Activated naive CD4-positive, alpha-beta T cell treated with anti-CD3 and anti-CD28 coated beads, Interleukin-2, amount 10 ng/mL, durations not matched to agents 7 days and 5 days (primary cell): ENCODE results near the gene PBX1.

ENCODE experiments used
- CTCF ChIA-PET: fragments of 350-600 bp; sonication (Branson Sonifier 250); formaldehyde crosslinking; loops from one replicate; lab custom pipeline; 2021; ENCODE audit warnings: antibody characterized with exemption; lab: Charles Lee
- DNase-seq: peaks from one replicate; pipeline ENCODE4 v3.0.0-alpha.2; 2020
- H3K27ac Mint-ChIP-seq: one replicate; pipeline ENCODE4 v1.8.0; 2021; ENCODE audit warnings: mild to moderate bottlenecking, moderate library complexity, mixed read lengths
- H3K27me3 Mint-ChIP-seq: one replicate; pipeline ENCODE4 v1.8.0; 2021; ENCODE audit warnings: mild to moderate bottlenecking, mixed read lengths
- H3K36me3 Mint-ChIP-seq: one replicate; pipeline ENCODE4 v1.8.0; 2021; ENCODE audit warnings: mixed read lengths
- H3K4me1 Mint-ChIP-seq: one replicate; pipeline ENCODE4 v1.8.0; 2021; ENCODE audit warnings: mixed read lengths
- H3K4me3 Mint-ChIP-seq: one replicate; pipeline ENCODE4 v1.8.0; 2021; ENCODE audit warnings: mild to moderate bottlenecking, moderate library complexity, mixed read lengths
- H3K9me3 Mint-ChIP-seq: one replicate; pipeline ENCODE4 v1.8.0; 2021; ENCODE audit warnings: mixed read lengths

Gene PBX1

GRCh38 chr1:164774819-164775654 lies 216.1 kb downstream of the PBX1 start:
- Mint-ChIP-seq H3K4me3 (no peak overlapping the region), H3K27ac (no peak overlapping the region), H3K4me1 (no peaks in the 10 kb centered on the region), H3K9me3 (no peaks in the 10 kb centered on the region), H3K36me3 (no peaks in the 10 kb centered on the region), H3K27me3 (no peaks in the 10 kb centered on the region)
- DNase-seq: no peak
- CTCF ChIA-PET: no interaction called here

GRCh38 chr1:164777518-164777917 lies 218.5 kb downstream of the PBX1 start:
- Mint-ChIP-seq H3K27me3 (no peaks in the 10 kb centered on the region), H3K36me3 (no peaks in the 10 kb centered on the region), H3K4me1 (no peaks in the 10 kb centered on the region), H3K27ac (no peak overlapping the region), H3K9me3 (no peaks in the 10 kb centered on the region), H3K4me3 (no peak overlapping the region)
- CTCF ChIA-PET: no interaction called here
- DNase-seq: no peak

DNA sequence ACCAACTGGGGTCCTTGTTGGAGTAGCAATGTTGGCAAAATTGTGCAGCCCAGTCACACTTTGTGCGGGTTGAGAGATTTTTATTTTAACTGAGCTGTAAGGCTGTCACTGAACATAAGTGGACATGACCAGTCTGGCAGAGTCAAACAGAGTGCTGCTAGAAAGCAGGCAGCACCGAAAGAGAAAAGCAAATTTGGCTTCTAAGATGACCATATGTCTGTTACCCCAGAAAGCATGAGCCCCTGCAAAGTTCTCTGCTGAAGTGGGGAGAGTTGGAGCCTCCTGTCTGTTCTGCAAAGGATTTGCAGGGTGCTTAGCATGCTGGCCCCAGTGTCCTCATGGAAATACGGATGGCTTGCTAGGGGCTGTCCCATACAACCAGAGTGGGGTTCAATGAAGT lies 220.4 kb downstream of the PBX1 start:
- H3K27ac Mint-ChIP-seq: no peak overlapping the region
- no peaks in the 10 kb centered on the region for H3K36me3 Mint-ChIP-seq
- H3K4me3 Mint-ChIP-seq: no peak overlapping the region
- DNase-seq: no peak
- H3K9me3 Mint-ChIP-seq: no peaks in the 10 kb centered on the region
- H3K4me1 Mint-ChIP-seq: no peaks in the 10 kb centered on the region
- no peaks in the 10 kb centered on the region for H3K27me3 Mint-ChIP-seq
- CTCF ChIA-PET: interaction anchor here (1.5 kb wide), 1 partner anchor 8 kb away, joined by 7 read pairs; no protein-coding TSS in a partner anchor

DNA sequence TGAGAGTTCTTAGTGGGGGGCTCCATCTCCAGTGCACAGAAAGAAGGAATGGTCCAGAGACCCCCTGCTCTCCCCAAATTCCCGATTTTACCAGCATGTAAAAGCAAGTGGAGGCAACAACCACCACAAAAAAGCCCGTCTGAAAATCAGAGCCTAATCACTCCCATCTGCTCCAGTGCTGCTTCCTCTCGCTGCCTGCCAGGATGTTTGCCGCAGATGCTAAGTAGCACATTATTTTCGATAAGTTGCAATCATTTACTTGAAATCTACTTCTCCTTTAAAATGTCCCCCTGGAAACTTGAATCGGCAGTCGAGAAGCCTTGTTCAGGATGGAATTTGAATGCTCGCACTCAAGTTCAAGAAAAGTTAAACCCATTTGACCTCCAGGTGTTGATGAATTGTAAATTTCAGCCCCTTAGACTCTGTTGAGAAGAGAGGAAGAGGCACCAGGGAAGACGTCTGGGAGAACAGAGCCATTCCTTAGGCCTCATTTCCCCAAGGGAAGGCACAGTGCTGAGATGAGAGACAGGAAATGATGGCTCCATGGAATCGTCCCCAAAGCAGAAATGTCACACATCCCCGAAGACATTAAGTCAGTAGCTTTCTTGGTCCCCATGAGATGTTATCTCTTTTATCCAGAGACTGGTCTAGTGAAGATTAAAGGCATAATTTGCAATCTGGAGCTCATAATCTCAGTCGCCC lies 221.3 kb downstream of the PBX1 start:
- Mint-ChIP-seq H3K27me3 (no peaks in the 10 kb centered on the region), H3K9me3 (no peaks in the 10 kb centered on the region), H3K27ac (no peak overlapping the region), H3K4me3 (no peak overlapping the region), H3K36me3 (no peaks in the 10 kb centered on the region), H3K4me1 (no peaks in the 10 kb centered on the region)
- CTCF ChIA-PET: no interaction called here
- no peak for DNase-seq

DNA sequence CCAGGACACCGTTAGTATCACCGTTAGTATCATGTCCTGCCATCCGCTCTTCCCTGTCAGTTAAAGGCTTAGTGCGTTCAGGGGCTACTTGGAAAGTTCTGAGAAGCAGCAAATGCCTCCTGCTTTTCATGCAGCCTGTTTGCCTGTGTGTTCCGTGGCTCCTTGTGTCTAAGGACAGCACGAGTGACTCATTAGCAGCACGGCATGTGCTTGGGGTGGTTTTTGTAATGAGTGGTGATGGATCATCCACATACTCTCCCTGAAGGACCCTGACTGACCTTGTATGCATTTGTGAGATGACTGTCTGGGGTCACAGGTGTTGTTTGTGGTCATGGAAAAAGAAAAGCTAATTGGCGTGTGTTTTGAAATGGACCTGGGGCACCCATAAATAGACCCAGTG lies 221.9 kb downstream of the PBX1 start:
- CTCF ChIA-PET: no interaction called here
- Mint-ChIP-seq H3K4me1 (no peaks in the 10 kb centered on the region), H3K4me3 (no peak overlapping the region), H3K9me3 (no peaks in the 10 kb centered on the region), H3K27me3 (no peaks in the 10 kb centered on the region), H3K36me3 (no peaks in the 10 kb centered on the region), H3K27ac (no peak overlapping the region)
- DNase-seq: no peak

DNA sequence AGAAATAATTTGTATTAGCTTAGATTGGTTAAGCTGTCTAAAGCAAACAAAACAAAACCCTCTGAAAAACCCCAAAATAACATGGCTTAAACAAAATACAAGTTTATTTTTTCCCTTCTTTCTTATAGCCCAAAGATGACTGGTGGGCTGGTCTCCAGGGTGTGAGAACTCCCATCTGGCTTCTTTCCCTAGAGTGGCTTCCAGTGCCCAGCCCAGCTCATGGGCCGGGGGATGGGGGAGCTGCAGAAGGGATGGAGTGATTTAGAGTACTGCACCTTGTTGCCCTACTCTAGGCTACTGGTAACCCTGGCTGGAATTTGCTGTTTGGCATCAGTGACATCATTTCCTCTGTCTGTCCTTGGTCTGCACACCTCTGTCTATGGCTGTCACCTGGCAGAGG lies 223.0 kb downstream of the PBX1 start:
- no peaks in the 10 kb centered on the region for H3K4me1 Mint-ChIP-seq
- CTCF ChIA-PET: no interaction called here

DNA sequence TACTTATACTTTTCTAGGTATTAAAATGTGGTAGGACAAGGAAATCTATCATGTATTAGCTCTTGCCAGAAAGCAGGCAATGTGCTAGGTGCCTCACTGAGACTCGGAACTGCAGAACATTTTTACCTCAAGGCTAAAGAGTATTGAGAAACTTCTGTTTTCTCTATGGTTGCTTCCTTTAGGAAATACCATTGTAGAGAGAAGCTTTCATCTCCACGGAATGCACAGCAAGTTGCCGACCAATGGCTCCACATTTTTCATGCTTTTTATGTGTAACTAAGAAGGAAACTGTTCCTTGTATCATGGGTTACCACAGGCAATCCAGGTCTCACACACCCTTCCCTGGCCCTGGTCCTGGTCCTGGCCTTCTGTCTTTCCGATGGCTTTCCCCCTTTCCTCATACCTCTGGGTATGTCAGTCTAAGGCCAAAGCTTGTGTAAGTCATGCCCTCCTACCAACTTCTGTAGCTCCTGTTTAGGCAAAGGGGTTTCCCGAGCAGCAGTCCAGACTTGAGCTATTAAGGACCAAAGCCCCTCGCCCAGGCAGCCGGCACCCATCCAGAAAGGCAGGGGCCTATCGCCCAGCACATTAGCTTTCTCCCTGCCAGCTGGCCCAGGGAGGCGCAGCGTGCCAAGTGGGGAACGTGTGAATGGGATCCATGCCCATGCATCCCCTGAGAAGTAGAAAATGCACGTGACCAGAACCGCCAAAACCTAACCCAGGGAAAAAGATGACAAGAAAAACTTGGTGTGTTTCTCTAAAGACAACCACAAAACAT lies 225.0 kb downstream of the PBX1 start:
- CTCF ChIA-PET: interaction anchor here (0.7 kb wide), 1 partner anchor 1255 kb away, joined by 3 read pairs; no protein-coding TSS in a partner anchor
- Mint-ChIP-seq H3K4me1 (no peaks in the 10 kb centered on the region), H3K9me3 (no peaks in the 10 kb centered on the region), H3K4me3 (no peak overlapping the region), H3K36me3 (no peaks in the 10 kb centered on the region), H3K27ac (no peak overlapping the region), H3K27me3 (peaks cover 5% of the 10 kb centered on the region)
- no peak for DNase-seq

More for the DNA sequence above, 223.0 kb downstream of the PBX1 start:
- Mint-ChIP-seq H3K36me3 (no peaks in the 10 kb centered on the region), H3K4me3 (no peak overlapping the region), H3K27me3 (no peaks in the 10 kb centered on the region), H3K27ac (no peak overlapping the region), H3K9me3 (no peaks in the 10 kb centered on the region)
- no peak for DNase-seq

- no peaks in the 10 kb centered on the region for H3K36me3 Mint-ChIP-seq
- H3K9me3 Mint-ChIP-seq: no peaks in the 10 kb centered on the region
- H3K27me3 Mint-ChIP-seq: peaks cover 5% of the 10 kb centered on the region
- H3K4me1 Mint-ChIP-seq: no peaks in the 10 kb centered on the region
- no peak overlapping the region for H3K4me3 Mint-ChIP-seq
- DNase-seq: no peak
- no peak overlapping the region for H3K27ac Mint-ChIP-seq
- CTCF ChIA-PET: no interaction called here
Measured at GRCh38 chr1:164784960-164785359, 226.0 kb downstream of the PBX1 start.

- no peak overlapping the region for H3K27ac Mint-ChIP-seq
- H3K9me3 Mint-ChIP-seq: no peaks in the 10 kb centered on the region
- no peaks in the 10 kb centered on the region for H3K36me3 Mint-ChIP-seq
- no peaks in the 10 kb centered on the region for H3K4me1 Mint-ChIP-seq
- H3K27me3 Mint-ChIP-seq: peaks cover 5% of the 10 kb centered on the region
- no peak overlapping the region for H3K4me3 Mint-ChIP-seq
- DNase-seq: no peak
- CTCF ChIA-PET: interaction anchor here (0.8 to 0.9 kb wide), 2 partner anchors 14 to 41 kb away, joined by 3 read pairs; no protein-coding TSS in a partner anchor
Measured at GRCh38 chr1:164785841-164786534, 227.0 kb downstream of the PBX1 start.

- CTCF ChIA-PET: interaction anchor here (0.7 to 1.9 kb wide), 12 partner anchors 8 to 1377 kb away, joined by 3 to 9 read pairs (median 4); no protein-coding TSS in a partner anchor
- no peaks in the 10 kb centered on the region for H3K4me1 Mint-ChIP-seq
- no peaks in the 10 kb centered on the region for H3K9me3 Mint-ChIP-seq
- peak; percentile 66 for DNase-seq
- H3K27ac Mint-ChIP-seq: no peak overlapping the region
- no peak overlapping the region for H3K4me3 Mint-ChIP-seq
- no peaks in the 10 kb centered on the region for H3K36me3 Mint-ChIP-seq
- H3K27me3 Mint-ChIP-seq: peaks cover 5% of the 10 kb centered on the region
Measured at GRCh38 chr1:164786980-164787833, 228.2 kb downstream of the PBX1 start.

DNA sequence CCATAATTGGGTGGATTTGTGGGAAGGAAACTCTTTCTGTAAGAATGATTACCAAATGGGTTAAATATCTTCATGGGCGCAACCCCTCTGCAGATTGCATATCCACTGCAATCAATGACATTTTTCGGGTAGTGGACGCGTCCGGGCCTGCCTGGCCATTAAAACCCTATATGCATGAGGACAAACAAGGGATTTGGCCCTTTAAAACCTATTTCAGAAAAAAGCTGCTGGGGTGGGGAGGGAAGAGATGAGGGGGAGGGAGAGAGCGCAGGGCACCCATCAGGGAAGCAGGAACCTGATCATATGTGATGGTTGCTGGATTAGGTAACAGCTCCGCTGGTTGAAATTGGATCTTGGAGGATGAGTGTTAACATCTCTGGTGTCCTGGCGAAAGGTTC lies 228.8 kb downstream of the PBX1 start:
- H3K4me1 Mint-ChIP-seq: no peaks in the 10 kb centered on the region
- H3K27ac Mint-ChIP-seq: no peak overlapping the region
- H3K27me3 Mint-ChIP-seq: peaks cover 5% of the 10 kb centered on the region
- no peaks in the 10 kb centered on the region for H3K36me3 Mint-ChIP-seq
- CTCF ChIA-PET: interaction anchor here (1.2 to 1.9 kb wide), 7 partner anchors 8 to 1377 kb away, joined by 3 to 9 read pairs (median 5); no protein-coding TSS in a partner anchor
- H3K9me3 Mint-ChIP-seq: no peaks in the 10 kb centered on the region
- no peak for DNase-seq
- H3K4me3 Mint-ChIP-seq: no peak overlapping the region

DNA sequence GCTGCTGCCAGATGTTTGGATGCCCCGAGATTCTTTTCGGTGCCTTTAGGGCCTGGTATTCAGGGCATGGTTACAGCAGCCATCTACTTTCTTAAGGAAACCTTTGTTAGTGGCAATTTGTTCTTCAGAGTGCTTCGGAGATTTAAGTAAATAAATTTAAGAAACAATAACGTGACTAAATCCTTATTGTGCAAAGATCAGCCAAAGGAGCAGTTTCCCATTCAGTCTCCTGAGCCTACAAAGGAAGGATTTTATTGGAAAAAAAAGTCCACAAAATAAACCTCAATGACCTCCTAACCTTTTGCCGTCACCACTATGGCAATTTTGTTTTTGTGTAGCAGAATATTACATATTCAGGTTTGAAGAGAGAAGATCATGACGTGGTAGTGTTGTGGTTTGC lies 231.1 kb downstream of the PBX1 start:
- Mint-ChIP-seq H3K4me1 (no peaks in the 10 kb centered on the region), H3K27ac (no peak overlapping the region), H3K9me3 (no peaks in the 10 kb centered on the region), H3K4me3 (no peak overlapping the region), H3K36me3 (no peaks in the 10 kb centered on the region), H3K27me3 (peaks cover 5% of the 10 kb centered on the region)
- CTCF ChIA-PET: no interaction called here
- no peak for DNase-seq

DNA sequence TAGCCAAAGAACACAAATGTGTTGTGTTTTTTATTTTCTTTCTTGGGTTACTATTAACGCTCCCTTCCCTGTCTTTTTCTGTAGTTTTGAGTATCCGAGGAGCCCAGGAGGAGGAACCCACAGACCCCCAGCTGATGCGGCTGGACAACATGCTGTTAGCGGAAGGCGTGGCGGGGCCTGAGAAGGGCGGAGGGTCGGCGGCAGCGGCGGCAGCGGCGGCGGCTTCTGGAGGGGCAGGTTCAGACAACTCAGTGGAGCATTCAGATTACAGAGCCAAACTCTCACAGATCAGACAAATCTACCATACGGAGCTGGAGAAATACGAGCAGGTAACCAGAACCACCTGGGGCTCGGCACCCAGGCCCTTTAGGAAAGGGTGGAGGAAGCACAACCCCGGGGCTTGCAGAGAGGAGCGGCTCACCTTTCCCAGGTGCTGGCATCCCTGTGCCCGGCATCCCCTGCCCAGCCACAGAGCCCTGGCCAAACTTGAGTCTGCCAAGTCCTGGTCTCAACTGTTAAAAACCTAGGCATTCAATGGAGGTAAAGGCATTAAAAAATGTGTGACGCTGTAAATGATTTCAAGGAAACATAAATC lies 233.5 kb downstream of the PBX1 start:
- H3K4me3 Mint-ChIP-seq: no peak overlapping the region
- no peaks in the 10 kb centered on the region for H3K36me3 Mint-ChIP-seq
- CTCF ChIA-PET: no interaction called here
- H3K27me3 Mint-ChIP-seq: peaks cover under 1% of the 10 kb centered on the region
- no peak for DNase-seq
- H3K4me1 Mint-ChIP-seq: no peaks in the 10 kb centered on the region
- no peak overlapping the region for H3K27ac Mint-ChIP-seq
- no peaks in the 10 kb centered on the region for H3K9me3 Mint-ChIP-seq
